IgD-negative memory B cell (primary cell): ENCODE results near the gene SOX10. TPM values are rescaled to one million over a fixed set of nuclear protein-coding genes. Genes with fewer than 3 reads are reported as not detected.

Experiments used
- H3K27ac Mint-ChIP-seq, 3 donors: one replicate each; pipeline ENCODE4 v1.8.0; 2020 to 2022; ENCODE audit warnings: mild to moderate bottlenecking in 3 of 3, mixed read lengths in 3 of 3, moderate library complexity in 1 of 3
- H3K27me3 Mint-ChIP-seq: one replicate; pipeline ENCODE4 v1.8.0; 2021; ENCODE audit warnings: mixed read lengths
- H3K36me3 Mint-ChIP-seq: one replicate; pipeline ENCODE4 v1.8.0; 2020; ENCODE audit warnings: mild to moderate bottlenecking, mixed read lengths
- H3K4me1 Mint-ChIP-seq, 3 donors: one replicate each; pipeline ENCODE4 v1.8.0; 2020 to 2022; ENCODE audit warnings: mixed read lengths in 3 of 3, mild to moderate bottlenecking in 1 of 3
- H3K4me3 Mint-ChIP-seq, 4 donors: one replicate each; pipeline ENCODE4 v1.8.0; 2020 to 2022; ENCODE audit warnings: mild to moderate bottlenecking in 4 of 4, mixed read lengths in 4 of 4, moderate library complexity in 3 of 4
- H3K9me3 Mint-ChIP-seq, 3 donors: one replicate each; pipeline ENCODE4 v1.8.0; 2020 to 2021; ENCODE audit warnings: mixed read lengths in 3 of 3, mild to moderate bottlenecking in 1 of 3
- polyA plus RNA-seq: library from polyadenylated mRNA; unstranded; fragments of 300-500 nt; fragmentation: Illumina TruSeq; gene quantifications from one replicate; pipeline ENCODE4 v1.2.3, GENCODE V29; 2021

The SOX10 gene
- polyA plus RNA-seq, 1 donor from 2014 or later = not detected

- Mint-ChIP-seq H3K4me3 (no peak overlapping the region), H3K27me3 (peaks cover 2% of the 10 kb centered on the region), H3K36me3 (no peaks in the 10 kb centered on the region), H3K4me1 (no peaks in the 10 kb centered on the region), H3K9me3 (no peaks in the 10 kb centered on the region), H3K27ac (peak overlapping the region in 1 of 3 donors; percentile 39)
These were observed 36.9 kb upstream of the SOX10 start for GRCh38 chr22:38021206-38021605.

GRCh38 chr22:38018938-38019827, 34.8 kb upstream of the SOX10 start:
- Mint-ChIP-seq H3K4me1 (no peaks in the 10 kb centered on the region), H3K27ac (no peak overlapping the region), H3K36me3 (no peaks in the 10 kb centered on the region), H3K27me3 (peaks cover 1% of the 10 kb centered on the region), H3K4me3 (no peak overlapping the region), H3K9me3 (no peaks in the 10 kb centered on the region)

- peaks cover 1% of the 10 kb centered on the region for H3K27me3 Mint-ChIP-seq
- no peaks in the 10 kb centered on the region for H3K4me1 Mint-ChIP-seq
- no peak overlapping the region for H3K4me3 Mint-ChIP-seq
- H3K36me3 Mint-ChIP-seq = no peaks in the 10 kb centered on the region
- H3K9me3 Mint-ChIP-seq = no peaks in the 10 kb centered on the region
- H3K27ac Mint-ChIP-seq = no peak overlapping the region
These were observed 33.9 kb upstream of the SOX10 start for GRCh38 chr22:38017939-38018885.

GRCh38 chr22:38017272-38017920, 33.0 kb upstream of the SOX10 start:
- no peaks in the 10 kb centered on the region for H3K9me3 Mint-ChIP-seq
- peaks cover 2% of the 10 kb centered on the region for H3K27me3 Mint-ChIP-seq
- H3K27ac Mint-ChIP-seq = no peak overlapping the region
- H3K36me3 Mint-ChIP-seq = no peaks in the 10 kb centered on the region
- no peaks in the 10 kb centered on the region for H3K4me1 Mint-ChIP-seq
- no peak overlapping the region for H3K4me3 Mint-ChIP-seq

GRCh38 chr22:38016182-38017151, 32.1 kb upstream of the SOX10 start:
- Mint-ChIP-seq H3K36me3 (no peaks in the 10 kb centered on the region), H3K4me1 (no peaks in the 10 kb centered on the region), H3K27me3 (peaks cover 2% of the 10 kb centered on the region), H3K4me3 (no peak overlapping the region), H3K27ac (no peak overlapping the region), H3K9me3 (no peaks in the 10 kb centered on the region)

- H3K4me1 Mint-ChIP-seq = no peaks in the 10 kb centered on the region
- H3K36me3 Mint-ChIP-seq = no peaks in the 10 kb centered on the region
- no peaks in the 10 kb centered on the region for H3K9me3 Mint-ChIP-seq
- H3K27me3 Mint-ChIP-seq = peaks cover 2% of the 10 kb centered on the region
- no peak overlapping the region for H3K27ac Mint-ChIP-seq
- no peak overlapping the region for H3K4me3 Mint-ChIP-seq
These were observed 29.7 kb upstream of the SOX10 start for GRCh38 chr22:38014083-38014482.

GRCh38 chr22:38012604-38013072, 28.3 kb upstream of the SOX10 start:
- Mint-ChIP-seq H3K27ac (no peak overlapping the region), H3K4me3 (no peak overlapping the region), H3K9me3 (no peaks in the 10 kb centered on the region), H3K36me3 (no peaks in the 10 kb centered on the region), H3K4me1 (peaks cover 0 to 3% (median 2%) of the 10 kb centered on the region in 3 donors), H3K27me3 (peaks cover 2% of the 10 kb centered on the region)

- Mint-ChIP-seq H3K27me3 (peaks cover 1% of the 10 kb centered on the region), H3K4me3 (peak overlapping the region in 1 of 4 donors; percentile 28), H3K9me3 (no peaks in the 10 kb centered on the region), H3K27ac (peak overlapping the region in 1 of 3 donors; percentile 47), H3K4me1 (peaks cover 0 to 3% (median 2%) of the 10 kb centered on the region in 3 donors), H3K36me3 (no peaks in the 10 kb centered on the region)
These were observed 24.8 kb upstream of the SOX10 start for GRCh38 chr22:38009000-38009806.

GRCh38 chr22:38007330-38007902, 23.1 kb upstream of the SOX10 start:
- Mint-ChIP-seq H3K27me3 (no peaks in the 10 kb centered on the region), H3K36me3 (no peaks in the 10 kb centered on the region), H3K4me3 (no peak overlapping the region), H3K4me1 (peaks cover 0 to 3% (median 2%) of the 10 kb centered on the region in 3 donors), H3K27ac (no peak overlapping the region), H3K9me3 (no peaks in the 10 kb centered on the region)

GRCh38 chr22:38006906-38007305, 22.6 kb upstream of the SOX10 start:
- no peaks in the 10 kb centered on the region for H3K9me3 Mint-ChIP-seq
- no peak overlapping the region for H3K4me3 Mint-ChIP-seq
- H3K27ac Mint-ChIP-seq = no peak overlapping the region
- no peaks in the 10 kb centered on the region for H3K27me3 Mint-ChIP-seq
- peaks cover 0 to 3% (median 2%) of the 10 kb centered on the region in 3 donors for H3K4me1 Mint-ChIP-seq
- H3K36me3 Mint-ChIP-seq = no peaks in the 10 kb centered on the region

GRCh38 chr22:38005943-38006342, 21.6 kb upstream of the SOX10 start:
- Mint-ChIP-seq H3K27ac (no peak overlapping the region), H3K27me3 (no peaks in the 10 kb centered on the region), H3K36me3 (no peaks in the 10 kb centered on the region), H3K4me3 (no peak overlapping the region), H3K9me3 (no peaks in the 10 kb centered on the region), H3K4me1 (peaks cover 0 to 3% (median 2%) of the 10 kb centered on the region in 3 donors)

- Mint-ChIP-seq H3K4me1 (peaks cover 0 to 26% (median 16%) of the 10 kb centered on the region in 3 donors), H3K27ac (no peak overlapping the region), H3K36me3 (no peaks in the 10 kb centered on the region), H3K4me3 (peak overlapping the region in 1 of 4 donors; percentile 54), H3K27me3 (peaks cover 5% of the 10 kb centered on the region), H3K9me3 (no peaks in the 10 kb centered on the region)
These were observed 15.4 kb upstream of the SOX10 start for GRCh38 chr22:37999640-38000272.
